GM23338 (cell line): ENCODE results near the gene TCF7L1.
A peak's percentile ranks its signal among the peaks of the same experiment; 100 is the strongest.

Experiments used
- CREB1 ChIP-seq: fragments of 250-450 bp; sonication (Bioruptor Pico); IDR thresholded peaks from 2 replicates; pipeline ENCODE4 v1.5.0; 2020; ENCODE audit warnings: low read depth, mild to moderate bottlenecking, moderate library complexity
- ETS1 ChIP-seq: IDR thresholded peaks from 2 replicates; pipeline ENCODE4 v1.6.1; 2016; ENCODE audit warnings: antibody characterized with exemption
- EZH2 ChIP-seq: fragments of 200-600 bp; sonication (generic); IDR thresholded peaks from one replicate; pipeline ENCODE4 v1.8.0; 2017; ENCODE audit warnings: antibody characterized with exemption, mild to moderate bottlenecking, low read depth; ENCODE audit not compliant: unreplicated experiment
- EZH2phosphoT487 ChIP-seq: fragments of 200-600 bp; sonication (generic); IDR thresholded peaks from one replicate; pipeline ENCODE4 v1.8.1; 2018; ENCODE audit warnings: antibody characterized with exemption; ENCODE audit not compliant: unreplicated experiment
- JUNB ChIP-seq: IDR thresholded peaks from one replicate; pipeline ENCODE4 v1.6.1; 2016; ENCODE audit warnings: antibody characterized with exemption; ENCODE audit not compliant: unreplicated experiment
- NANOG ChIP-seq: IDR thresholded peaks from 2 replicates; pipeline ENCODE4 v1.6.1; 2016; ENCODE audit warnings: antibody characterized with exemption, borderline replicate concordance
- POLR2AphosphoS5 ChIP-seq: IDR thresholded peaks from 2 replicates; pipeline ENCODE4 v1.6.1; 2016; ENCODE audit warnings: antibody characterized with exemption, low read depth
- REST ChIP-seq: IDR thresholded peaks from one replicate; pipeline ENCODE4 v1.6.1; 2018; ENCODE audit warnings: antibody characterized with exemption; ENCODE audit not compliant: unreplicated experiment
- STAT1 ChIP-seq: IDR thresholded peaks from one replicate; pipeline ENCODE4 v1.6.1; 2016; ENCODE audit warnings: antibody characterized with exemption; ENCODE audit not compliant: unreplicated experiment
- ZNF114 ChIP-seq: fragments of 250-450 bp; sonication (Bioruptor Pico); IDR thresholded peaks from 2 replicates; pipeline ENCODE4 v1.5.0; 2020; ENCODE audit warnings: mild to moderate bottlenecking, moderate library complexity
- ZNF331 ChIP-seq: fragments of 250-450 bp; sonication (Bioruptor Pico); IDR thresholded peaks from 2 replicates; pipeline ENCODE4 v1.5.0; 2020; ENCODE audit warnings: low read depth, mild to moderate bottlenecking, moderate library complexity
- ZNF462 ChIP-seq: fragments of 250-450 bp; sonication (Bioruptor Pico); IDR thresholded peaks from 2 replicates; pipeline ENCODE4 v1.5.0; 2020; ENCODE audit warnings: mild to moderate bottlenecking, moderate library complexity
- TF ChIP-seq, protein P1 (sequence below), 2 experiments: fragments of 200-600 bp in 1 of 2; sonication (generic) in 1 of 2; conservative IDR thresholded peaks; 2 replicates each; pipeline versions ENCODE4 v1.5.1 to v1.6.1; 2016 to 2017; ENCODE audit warnings: antibody characterized with exemption in 2 of 2, low read depth in 2 of 2, mild to moderate bottlenecking in 2 of 2, moderate library complexity in 1 of 2

- TF ChIP-seq, protein P1, sequence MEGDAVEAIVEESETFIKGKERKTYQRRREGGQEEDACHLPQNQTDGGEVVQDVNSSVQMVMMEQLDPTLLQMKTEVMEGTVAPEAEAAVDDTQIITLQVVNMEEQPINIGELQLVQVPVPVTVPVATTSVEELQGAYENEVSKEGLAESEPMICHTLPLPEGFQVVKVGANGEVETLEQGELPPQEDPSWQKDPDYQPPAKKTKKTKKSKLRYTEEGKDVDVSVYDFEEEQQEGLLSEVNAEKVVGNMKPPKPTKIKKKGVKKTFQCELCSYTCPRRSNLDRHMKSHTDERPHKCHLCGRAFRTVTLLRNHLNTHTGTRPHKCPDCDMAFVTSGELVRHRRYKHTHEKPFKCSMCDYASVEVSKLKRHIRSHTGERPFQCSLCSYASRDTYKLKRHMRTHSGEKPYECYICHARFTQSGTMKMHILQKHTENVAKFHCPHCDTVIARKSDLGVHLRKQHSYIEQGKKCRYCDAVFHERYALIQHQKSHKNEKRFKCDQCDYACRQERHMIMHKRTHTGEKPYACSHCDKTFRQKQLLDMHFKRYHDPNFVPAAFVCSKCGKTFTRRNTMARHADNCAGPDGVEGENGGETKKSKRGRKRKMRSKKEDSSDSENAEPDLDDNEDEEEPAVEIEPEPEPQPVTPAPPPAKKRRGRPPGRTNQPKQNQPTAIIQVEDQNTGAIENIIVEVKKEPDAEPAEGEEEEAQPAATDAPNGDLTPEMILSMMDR (conservative IDR thresholded peaks at IDR 0.05; ENCODE audit: low read depth in 2 of 2) = peak in 1 of 2 experiments; percentile 20; a peak in 2 of 4 replicates
- no peak for TF ChIP-seq ZNF331 (CRISPR knock-in tag)
- no peak for TF ChIP-seq EZH2
- TF ChIP-seq REST = no peak
- TF ChIP-seq CREB1 (CRISPR knock-in tag) = no peak
- no peak for TF ChIP-seq ETS1
- no peak for TF ChIP-seq EZH2phosphoT487
- TF ChIP-seq POLR2AphosphoS5 = peak; percentile 66; the same call in 1 of the 2 replicates
- TF ChIP-seq NANOG = peak; percentile 90
- no peak for TF ChIP-seq JUNB
- TF ChIP-seq ZNF462 (CRISPR knock-in tag) = peak; percentile 76; the same call in 1 of the 2 replicates
- TF ChIP-seq ZNF114 = no peak
- TF ChIP-seq STAT1 = no peak
Observed at GRCh38 chr2:85119900-85120299, 13.3 kb upstream of the TCF7L1 start.
